HEK293 (cell line): ENCODE results near the gene DNAJC4.

ENCODE experiments used
- CTCF ChIA-PET: fragments of 350-600 bp; formaldehyde crosslinking; extraction: SDS; loops from one replicate; lab custom pipeline; 2021; ENCODE audit warnings: antibody characterized with exemption; lab: Yijun Ruan, JAX
- POLR2A ChIA-PET: fragments of 300-600 bp; formaldehyde crosslinking; extraction: SDS; loops from one replicate; lab custom pipeline; 2020; ENCODE audit warnings: antibody characterized with exemption, inconsistent platforms; lab: Yijun Ruan, JAX
- H3K27ac ChIP-seq: fragments of 200-500 bp; sonication (Bioruptor generic); 2 replicates; pipeline ENCODE4 v1.5.1; 2014; ENCODE audit warnings: low read depth, low read length, control low read depth, inconsistent platforms; ENCODE audit errors: extremely low read depth
- H3K36me3 ChIP-seq, 2 experiments: fragments of 200-500 bp in 1 of 2; sonication (Bioruptor generic) in 1 of 2; 1 replicate in 1 of 2; 2 replicates in 1 of 2; pipeline ENCODE4 v1.5.1; 2014 to 2017; ENCODE audit warnings: inconsistent platforms in 2 of 2, low read length in 2 of 2; ENCODE audit not compliant: control insufficient read depth in 2 of 2, insufficient read depth in 1 of 2
- H3K4me1 ChIP-seq: fragments of 200-500 bp; sonication (Bioruptor generic); 2 replicates; pipeline ENCODE4 v1.5.1; 2014; ENCODE audit warnings: mild to moderate bottlenecking, low read length, inconsistent platforms; ENCODE audit not compliant: control insufficient read depth, insufficient read depth
- H3K4me3 ChIP-seq: 2 replicates; pipeline ENCODE4 v1.5.1; 2011; ENCODE audit warnings: low read depth, mild to moderate bottlenecking, control low read depth, low read length, moderate library complexity
- H3K9me3 ChIP-seq: fragments of 200-500 bp; sonication (Bioruptor generic); 2 replicates; pipeline ENCODE4 v1.5.1; 2014; ENCODE audit warnings: low read depth, low read length, inconsistent platforms; ENCODE audit not compliant: control insufficient read depth, insufficient read depth
- EGR2 ChIP-seq: fragments of 450-650 bp; formaldehyde crosslinking; IDR thresholded peaks from 2 replicates; pipeline ENCODE4 v1.5.1; 2016; ENCODE audit warnings: low read depth, missing biosample characterization, missing genetic modification characterization
- KLF16 ChIP-seq: fragments of 450-650 bp; formaldehyde crosslinking; IDR thresholded peaks from 2 replicates; pipeline ENCODE4 v1.5.1; 2017; ENCODE audit warnings: missing biosample characterization, missing genetic modification characterization
- KLF9 ChIP-seq: fragments of 450-650 bp; formaldehyde crosslinking; IDR thresholded peaks from 2 replicates; pipeline ENCODE4 v1.5.1; 2016; ENCODE audit warnings: missing biosample characterization, missing genetic modification characterization, low read depth
- MZF1 ChIP-seq: fragments of 450-650 bp; formaldehyde crosslinking; IDR thresholded peaks from 2 replicates; pipeline ENCODE4 v1.5.1; 2017; ENCODE audit warnings: missing biosample characterization, missing genetic modification characterization, borderline replicate concordance
- SCRT1 ChIP-seq: fragments of 450-650 bp; formaldehyde crosslinking; IDR thresholded peaks from 2 replicates; pipeline ENCODE4 v1.5.1; 2016; ENCODE audit warnings: missing biosample characterization, missing genetic modification characterization, borderline replicate concordance
- SCRT2 ChIP-seq: fragments of 450-650 bp; formaldehyde crosslinking; IDR thresholded peaks from 2 replicates; pipeline ENCODE4 v1.5.1; 2016; ENCODE audit warnings: missing biosample characterization, missing genetic modification characterization
- ZBTB10 ChIP-seq: fragments of 450-650 bp; formaldehyde crosslinking; IDR thresholded peaks from 2 replicates; pipeline ENCODE4 v1.5.1; 2016; ENCODE audit warnings: missing biosample characterization, missing genetic modification characterization
- ZNF19 ChIP-seq: fragments of 450-650 bp; formaldehyde crosslinking; IDR thresholded peaks from 2 replicates; pipeline ENCODE4; 2016; ENCODE audit warnings: missing biosample characterization, missing genetic modification characterization, low read depth
- ZNF24 ChIP-seq: fragments of 450-650 bp; formaldehyde crosslinking; IDR thresholded peaks from 2 replicates; pipeline ENCODE4 v1.5.1; 2016; ENCODE audit warnings: missing biosample characterization, missing genetic modification characterization
- ZNF266 ChIP-seq: fragments of 450-650 bp; formaldehyde crosslinking; IDR thresholded peaks from 2 replicates; pipeline ENCODE4 v1.5.1; 2016; ENCODE audit warnings: missing biosample characterization, missing genetic modification characterization, low read depth
- ZNF354C ChIP-seq: fragments of 450-650 bp; formaldehyde crosslinking; IDR thresholded peaks from 2 replicates; pipeline ENCODE4 v1.5.1; 2016; ENCODE audit warnings: missing biosample characterization, missing genetic modification characterization, low read depth, borderline replicate concordance
- ZNF362 ChIP-seq: fragments of 450-650 bp; formaldehyde crosslinking; IDR thresholded peaks from 2 replicates; pipeline ENCODE4 v1.5.1; 2016; ENCODE audit warnings: missing biosample characterization, missing genetic modification characterization
- ZNF518A ChIP-seq: fragments of 450-650 bp; formaldehyde crosslinking; conservative IDR thresholded peaks from 2 replicates; pipeline ENCODE4 v1.5.1; 2016; ENCODE audit warnings: low read depth, missing biosample characterization, missing genetic modification characterization
- ZNF555 ChIP-seq: fragments of 450-650 bp; formaldehyde crosslinking; conservative IDR thresholded peaks from 2 replicates; pipeline ENCODE4 v1.5.1; 2017; ENCODE audit warnings: missing biosample characterization, mild to moderate bottlenecking, missing genetic modification characterization, inconsistent platforms
- ZNF776 ChIP-seq: fragments of 450-650 bp; formaldehyde crosslinking; IDR thresholded peaks from 2 replicates; pipeline ENCODE4 v1.5.0; 2017; ENCODE audit warnings: missing biosample characterization, missing genetic modification characterization, borderline replicate concordance
- ZSCAN18 ChIP-seq: fragments of 450-650 bp; formaldehyde crosslinking; IDR thresholded peaks from 2 replicates; pipeline ENCODE4 v1.5.1; 2016; ENCODE audit warnings: missing biosample characterization, missing genetic modification characterization
- TF ChIP-seq, protein P1 (sequence below): fragments of 450-650 bp; IDR thresholded peaks from 2 replicates; pipeline ENCODE4 v1.5.1; 2018; ENCODE audit warnings: missing biosample characterization, missing genetic modification characterization
- TF ChIP-seq, protein P2 (sequence below): fragments of 450-650 bp; formaldehyde crosslinking; IDR thresholded peaks from 2 replicates; pipeline ENCODE4 v1.5.1; 2016; ENCODE audit warnings: missing biosample characterization, missing genetic modification characterization

DNAJC4 gene

GRCh38 chr11:64235437-64236161 lies 5.3 kb downstream of the DNAJC4 start (continued):
- TF ChIP-seq, protein P1, sequence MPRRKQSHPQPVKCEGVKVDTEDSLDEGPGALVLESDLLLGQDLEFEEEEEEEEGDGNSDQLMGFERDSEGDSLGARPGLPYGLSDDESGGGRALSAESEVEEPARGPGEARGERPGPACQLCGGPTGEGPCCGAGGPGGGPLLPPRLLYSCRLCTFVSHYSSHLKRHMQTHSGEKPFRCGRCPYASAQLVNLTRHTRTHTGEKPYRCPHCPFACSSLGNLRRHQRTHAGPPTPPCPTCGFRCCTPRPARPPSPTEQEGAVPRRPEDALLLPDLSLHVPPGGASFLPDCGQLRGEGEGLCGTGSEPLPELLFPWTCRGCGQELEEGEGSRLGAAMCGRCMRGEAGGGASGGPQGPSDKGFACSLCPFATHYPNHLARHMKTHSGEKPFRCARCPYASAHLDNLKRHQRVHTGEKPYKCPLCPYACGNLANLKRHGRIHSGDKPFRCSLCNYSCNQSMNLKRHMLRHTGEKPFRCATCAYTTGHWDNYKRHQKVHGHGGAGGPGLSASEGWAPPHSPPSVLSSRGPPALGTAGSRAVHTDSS (tag by site-specific recombination), result no peak
- TF ChIP-seq, protein P2, sequence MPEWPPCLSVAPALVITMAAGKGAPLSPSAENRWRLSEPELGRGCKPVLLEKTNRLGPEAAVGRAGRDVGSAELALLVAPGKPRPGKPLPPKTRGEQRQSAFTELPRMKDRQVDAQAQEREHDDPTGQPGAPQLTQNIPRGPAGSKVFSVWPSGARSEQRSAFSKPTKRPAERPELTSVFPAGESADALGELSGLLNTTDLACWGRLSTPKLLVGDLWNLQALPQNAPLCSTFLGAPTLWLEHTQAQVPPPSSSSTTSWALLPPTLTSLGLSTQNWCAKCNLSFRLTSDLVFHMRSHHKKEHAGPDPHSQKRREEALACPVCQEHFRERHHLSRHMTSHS (tag by site-specific recombination), result no peak
- TF ChIP-seq ZNF776 (tag by site-specific recombination) (no peak), KLF9 (tag by site-specific recombination) (no peak), MZF1 (tag by site-specific recombination) (no peak), SCRT2 (tag by site-specific recombination) (peak; percentile 14; the same call in 1 of the 2 replicates), ZNF19 (no peak), ZNF555 (tag by site-specific recombination) (no peak), KLF16 (tag by site-specific recombination) (no peak), ZNF354C (tag by site-specific recombination) (no peak), ZSCAN18 (tag by site-specific recombination) (no peak), SCRT1 (tag by site-specific recombination) (0 out of 2 replicates have a peak, but pooled peaks have one; percentile 5)
- TF ChIP-seq, all 188 proteins: peak for 5

GRCh38 chr11:64237484-64237951 lies 7.2 kb downstream of the DNAJC4 start:
- H3K27ac ChIP-seq, result no peak overlapping the region
- H3K4me1 ChIP-seq, result no peaks in the 10 kb centered on the region
- H3K4me3 ChIP-seq, result no peak overlapping the region
- H3K9me3 ChIP-seq, result no peaks in the 10 kb centered on the region
- POLR2A ChIA-PET, result interaction anchor here (3.9 kb wide), 1 partner anchor 11 kb away, joined by 12 read pairs; the partner anchor contains the start of genes NUDT22 and TRPT1
- CTCF ChIA-PET, result interaction anchor here (1.2 kb wide), 1 partner anchor 118 kb away, joined by 8 read pairs; no protein-coding TSS in a partner anchor
- peaks cover 0 to 31% of the 10 kb centered on the region in 2 experiments; a peak in 1 of 3 replicates for H3K36me3 ChIP-seq
- TF ChIP-seq ZNF266 (tag by site-specific recombination) (no peak), ZNF24 (tag by site-specific recombination) (no peak), EGR2 (tag by site-specific recombination) (peak; percentile 76), ZBTB10 (tag by site-specific recombination) (no peak), ZNF776 (tag by site-specific recombination) (no peak), ZNF518A (no peak), SCRT2 (tag by site-specific recombination) (peak; percentile 80), ZNF362 (no peak)
- TF ChIP-seq, protein P2 (tag by site-specific recombination), result no peak
